Measurements from ENCODE around the gene NDUFA8.

Gene NDUFA8

DNA sequence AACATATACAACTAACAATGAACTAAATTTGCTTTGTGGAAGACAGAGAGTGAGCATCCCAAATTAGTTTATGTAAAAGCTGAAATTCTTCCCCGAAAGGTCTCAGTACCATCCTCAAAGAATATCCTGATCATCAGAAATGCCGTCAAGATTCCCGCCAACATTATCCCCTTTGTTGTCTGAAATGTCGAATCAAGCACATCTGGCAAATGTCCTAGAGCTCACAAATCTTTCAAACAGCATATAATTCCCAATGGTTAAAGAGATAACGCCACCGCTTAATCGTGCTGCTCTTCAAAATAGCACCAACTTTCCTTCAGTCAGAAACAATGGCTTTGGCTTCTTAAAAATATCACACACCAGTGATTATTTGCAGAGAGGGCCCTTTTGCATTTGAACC lies 23.9 kb upstream of the NDUFA8 start:
- DNase-seq: no peak

GRCh38 chr9:122180633-122181032 lies 21.1 kb upstream of the NDUFA8 start:
- DNase-seq: no peak

DNA sequence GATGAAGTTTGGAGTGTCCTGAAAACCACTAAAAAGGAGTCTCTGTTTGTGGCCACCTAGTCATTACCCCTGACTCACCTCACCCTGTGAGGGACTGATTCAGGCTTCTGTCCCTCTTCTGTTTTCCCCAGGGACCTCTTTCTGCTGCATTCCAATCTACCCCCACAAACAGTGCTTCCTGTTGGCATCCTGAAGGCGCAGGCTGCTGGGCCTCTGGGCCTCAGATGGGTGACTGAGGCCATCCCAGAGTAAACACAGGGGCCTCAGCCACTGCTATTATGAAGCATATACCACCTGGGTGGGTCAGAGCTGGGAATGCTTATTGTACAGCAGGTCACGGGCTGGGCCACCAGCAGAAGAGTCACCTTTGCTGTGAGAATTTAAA lies 20.1 kb upstream of the NDUFA8 start:
- no peak for DNase-seq

DNA sequence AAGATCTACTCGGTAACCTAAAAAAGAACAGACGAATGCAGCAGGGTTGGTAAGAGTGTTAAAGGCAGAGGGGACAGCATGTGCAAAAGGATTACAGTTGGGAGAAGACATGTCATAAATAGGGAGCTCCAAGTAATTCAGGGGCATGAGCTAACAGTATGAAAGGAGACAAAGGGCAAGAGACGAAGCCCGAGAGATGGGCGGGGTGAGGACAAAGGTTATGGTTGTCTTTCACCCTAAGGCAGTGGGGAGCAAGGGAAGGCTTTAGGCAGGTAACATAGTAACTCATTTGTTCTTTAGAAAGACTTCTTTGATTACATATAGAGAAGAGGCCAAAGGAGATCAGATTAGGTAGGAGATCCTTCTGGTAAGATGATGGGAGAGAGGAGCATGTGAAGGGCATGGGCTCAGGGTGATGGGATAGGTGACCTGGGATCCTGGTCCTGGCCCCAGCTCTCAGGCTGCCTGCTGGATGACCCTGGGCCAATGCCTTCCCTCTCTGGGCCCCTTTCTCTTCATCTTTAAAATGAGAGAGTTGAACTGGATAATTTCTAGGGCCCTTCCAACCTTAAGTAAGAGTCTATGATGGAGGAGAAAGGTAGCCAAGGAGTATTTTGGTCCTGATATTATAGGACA lies 19.6 kb upstream of the NDUFA8 start:
- no peak for DNase-seq

- no peak for DNase-seq
Measured at GRCh38 chr9:122176916-122177315, 17.3 kb upstream of the NDUFA8 start.

- no peak for DNase-seq
Measured at GRCh38 chr9:122173670-122174069, 14.1 kb upstream of the NDUFA8 start.

DNA sequence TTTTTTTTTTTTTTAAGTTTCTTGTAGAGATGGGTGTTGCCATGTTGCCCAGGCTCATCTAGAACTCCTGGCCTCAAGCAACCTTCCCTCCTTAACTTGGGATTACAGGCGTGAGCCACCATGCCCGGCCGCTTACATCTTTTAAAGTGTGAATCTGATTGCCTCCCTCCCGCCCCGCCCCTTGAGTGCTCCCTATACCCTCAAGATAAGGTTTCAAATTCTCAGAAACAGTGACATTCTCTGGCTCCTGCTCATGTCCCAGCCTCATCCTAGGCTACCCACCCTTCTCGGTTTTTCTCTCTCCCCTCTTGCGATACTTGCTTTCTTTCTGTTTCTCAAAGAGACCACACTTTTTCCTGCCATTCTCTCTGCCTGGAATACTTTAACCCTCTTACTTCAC lies 12.6 kb upstream of the NDUFA8 start:
- DNase-seq: no peak

DNA sequence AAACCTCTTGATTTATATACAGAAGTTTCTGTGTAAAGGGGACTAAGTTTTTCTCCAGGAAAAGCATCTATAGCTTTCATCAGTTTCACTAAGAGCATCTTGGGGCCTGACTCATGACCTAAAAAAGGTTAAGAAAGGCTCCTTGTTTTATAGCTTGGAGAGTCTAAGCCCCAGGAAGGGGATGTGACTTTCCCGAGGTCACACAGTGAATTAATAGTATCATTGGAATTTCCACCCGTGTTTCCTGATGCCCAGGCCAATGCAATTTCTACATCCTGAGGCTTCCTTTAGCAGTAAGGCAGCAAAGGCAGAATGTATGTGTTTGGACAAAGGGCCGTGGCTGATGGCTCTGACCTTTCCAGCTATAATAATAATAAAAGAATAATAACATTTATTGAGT lies 8.8 kb upstream of the NDUFA8 start:
- DNase-seq: no peak

DNA sequence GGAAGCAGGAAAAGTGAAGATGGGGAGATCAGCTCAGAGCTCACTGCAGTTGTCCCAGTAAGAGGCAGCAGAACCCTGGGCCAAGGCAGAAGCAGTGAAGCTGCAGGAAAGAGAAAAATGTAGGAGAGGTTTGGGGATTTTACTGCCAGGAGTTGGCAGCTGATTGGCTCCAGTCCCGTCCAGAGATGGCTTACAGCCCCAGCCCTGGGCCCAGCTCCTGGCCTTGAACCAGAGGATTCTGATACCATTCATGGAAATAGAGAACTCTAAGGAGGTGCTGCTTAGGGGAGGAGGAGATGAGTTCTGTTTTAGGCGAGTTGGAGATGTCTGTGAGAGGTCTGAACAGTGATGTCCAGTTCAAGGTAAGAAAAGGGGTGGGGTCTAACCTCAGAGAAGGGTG lies 4.7 kb upstream of the NDUFA8 start:
- no peak for DNase-seq

GRCh38 chr9:122162415-122162814 lies 2.8 kb upstream of the NDUFA8 start:
- no peak for DNase-seq

DNA sequence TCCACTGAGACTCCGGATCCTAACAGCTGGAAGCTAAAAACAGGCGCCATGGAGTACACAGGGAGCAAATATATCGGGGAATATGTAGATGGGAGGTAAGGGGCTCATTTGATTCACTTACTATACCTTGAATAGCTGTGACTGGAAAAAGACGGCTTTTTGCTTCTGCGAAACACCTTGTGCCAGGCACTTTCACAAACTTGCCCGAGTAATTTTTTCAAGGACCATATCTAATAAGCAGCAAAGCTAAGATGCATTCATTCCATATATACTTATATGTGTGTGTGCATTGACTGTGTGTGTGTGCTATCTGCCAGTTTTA lies 307 bp upstream of the NDUFA8 start:
- DNase-seq: no peak

GRCh38 chr9:122158202-122158601 lies 1.4 kb downstream of the NDUFA8 start:
- DNase-seq: peak; percentile 14

DNA sequence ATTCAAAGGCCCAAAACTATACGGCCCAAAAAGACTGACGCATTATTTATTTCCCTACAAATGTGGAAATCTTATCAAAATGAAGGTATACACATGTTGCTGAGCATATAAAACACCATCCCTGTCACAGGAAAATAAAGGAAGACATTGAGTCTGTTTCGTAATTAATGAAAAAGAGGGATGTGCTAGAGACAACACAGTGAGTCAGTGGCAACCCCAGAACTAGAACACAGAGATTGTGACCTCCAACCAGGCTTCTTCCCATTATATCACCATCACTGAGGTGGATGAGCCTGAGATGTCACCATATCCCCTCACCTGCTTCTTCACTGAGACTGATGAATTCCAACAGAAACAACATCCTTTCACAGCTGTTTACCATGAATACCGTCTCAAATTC lies 3.8 kb downstream of the NDUFA8 start:
- no peak for DNase-seq

DNA sequence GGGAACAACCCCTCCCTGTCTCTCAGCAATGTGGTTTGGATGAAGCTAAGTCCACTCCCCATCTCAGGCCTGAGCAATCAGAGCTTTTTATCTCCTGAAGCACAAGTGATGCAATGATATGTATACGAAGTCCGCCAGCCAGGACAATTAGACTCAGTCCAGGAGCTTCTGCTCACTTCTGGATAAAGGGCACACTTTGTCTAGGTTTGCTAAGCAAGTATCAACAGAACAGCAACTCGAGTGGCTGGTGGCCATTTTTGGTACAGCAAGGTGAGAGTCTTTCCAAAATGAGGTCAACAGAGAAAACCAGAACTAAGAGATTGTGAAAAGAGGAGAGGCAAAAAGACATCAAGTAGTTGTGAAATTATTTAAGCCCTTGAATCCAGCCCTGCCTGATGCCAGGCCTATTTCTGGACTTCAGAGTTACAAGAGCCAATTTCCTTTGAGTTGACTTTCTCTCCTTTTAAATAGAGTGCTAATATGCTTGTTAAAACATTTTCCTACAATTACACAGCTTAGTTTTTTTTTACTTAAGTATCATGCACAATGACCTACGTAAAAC lies 8.2 kb downstream of the NDUFA8 start:
- no peak for DNase-seq

- DNase-seq: no peak
Measured at GRCh38 chr9:122145592-122145863, 14.1 kb downstream of the NDUFA8 start.

- no peak for DNase-seq
Measured at GRCh38 chr9:122144836-122145591, 14.6 kb downstream of the NDUFA8 start.

DNA sequence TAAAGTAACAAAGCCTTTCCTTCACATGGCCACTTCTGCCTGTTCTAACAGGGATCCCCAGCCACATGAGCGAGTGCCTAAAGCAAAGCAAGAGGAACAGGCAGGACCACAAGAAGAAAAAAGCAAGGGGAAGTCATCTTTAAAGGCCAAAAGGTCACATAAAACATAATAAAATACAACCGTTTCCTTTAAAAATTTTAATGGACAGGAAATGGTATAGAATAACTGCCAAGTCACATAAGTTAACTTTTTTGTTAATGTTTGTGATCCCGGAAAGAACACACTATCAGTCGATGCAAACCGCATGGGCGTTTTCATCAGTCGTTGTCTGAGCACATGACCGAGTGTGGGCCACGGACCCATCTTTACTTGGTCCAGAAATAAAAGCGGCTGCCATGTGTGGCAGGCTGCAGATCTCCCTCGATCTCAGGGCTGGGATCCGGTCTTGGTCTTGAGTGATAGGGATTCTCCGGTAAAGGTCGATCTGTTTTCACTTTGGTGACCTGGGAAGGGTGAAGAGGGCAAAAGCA lies 15.6 kb downstream of the NDUFA8 start:
- DNase-seq: no peak

DNA sequence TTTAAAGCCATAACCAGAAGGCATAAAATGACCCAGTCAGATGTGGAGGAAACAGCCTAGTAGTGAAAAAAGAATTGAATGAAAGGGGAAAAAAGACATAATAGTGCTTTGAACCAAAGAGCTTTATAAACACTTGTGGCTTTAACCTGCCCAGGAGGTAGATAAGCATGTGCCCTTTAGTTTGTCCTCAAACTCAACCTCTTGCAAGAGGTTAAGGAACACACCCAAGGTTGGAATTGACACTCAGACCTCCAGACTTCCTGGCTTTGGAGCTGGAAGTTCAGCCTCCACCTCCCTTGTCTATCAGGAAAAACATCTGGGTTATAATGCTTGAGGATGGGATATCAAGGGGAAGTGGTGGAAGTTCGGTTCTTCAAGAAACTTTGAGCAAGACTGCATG lies 16.3 kb downstream of the NDUFA8 start:
- no peak for DNase-seq

DNA sequence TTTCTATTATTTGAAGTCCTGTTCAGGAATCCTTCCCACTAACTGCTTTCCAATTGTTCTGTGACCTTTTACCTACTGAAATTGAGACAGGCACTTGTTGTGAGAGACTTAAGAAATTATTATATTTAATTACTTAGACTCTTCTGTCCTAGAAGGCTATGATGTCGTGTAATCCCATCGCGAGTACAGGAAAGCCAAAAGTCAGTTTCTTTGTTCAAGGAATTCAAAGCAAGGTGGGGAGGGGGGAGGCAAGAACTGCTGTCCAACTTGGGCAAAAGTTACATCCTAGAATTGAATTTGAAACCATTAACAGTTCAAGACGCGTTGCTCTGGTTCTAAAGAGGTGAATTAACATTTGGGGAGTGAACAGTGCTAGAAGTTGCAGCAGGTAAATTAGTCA lies 17.9 kb downstream of the NDUFA8 start:
- no peak for DNase-seq

DNA sequence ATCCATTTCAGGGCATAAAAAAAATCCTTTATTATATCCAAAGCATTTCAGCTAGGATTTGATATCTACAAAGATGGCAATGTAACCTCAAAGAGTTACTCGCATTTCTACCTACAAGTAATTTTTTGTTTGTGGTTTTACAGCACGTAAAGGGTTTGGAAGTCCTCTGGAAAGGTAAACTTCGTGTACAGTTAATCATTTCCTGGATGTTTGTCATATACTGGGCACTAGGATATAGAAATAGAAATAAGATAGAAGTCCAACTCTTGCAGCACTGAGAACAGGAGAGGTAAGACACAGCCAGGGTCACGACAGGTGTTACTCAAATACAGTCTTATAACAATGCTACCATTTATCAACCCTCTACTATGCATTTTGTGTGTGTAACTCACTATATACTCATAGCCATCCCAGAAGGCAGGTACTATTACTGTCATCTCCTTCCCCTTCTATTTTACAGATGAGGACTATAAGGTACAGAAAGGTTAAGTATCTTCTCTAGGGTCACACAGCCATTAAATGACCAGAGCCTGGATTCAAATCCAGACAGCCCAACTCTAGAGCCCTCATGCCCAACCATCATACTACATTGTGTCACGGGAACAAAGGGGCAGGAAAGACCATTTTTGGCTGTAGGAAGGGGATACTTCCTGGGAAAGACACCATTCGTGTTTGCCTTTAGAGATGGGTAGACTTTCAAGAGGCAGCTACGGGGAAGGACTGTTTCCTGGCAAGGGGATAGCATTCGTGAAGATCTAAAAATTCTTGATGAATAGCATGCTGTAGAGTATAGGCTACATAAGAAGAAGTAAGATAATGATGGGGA lies 19.0 kb downstream of the NDUFA8 start:
- DNase-seq: no peak

- DNase-seq: no peak
Measured at GRCh38 chr9:122138560-122139268, 20.9 kb downstream of the NDUFA8 start.

DNA sequence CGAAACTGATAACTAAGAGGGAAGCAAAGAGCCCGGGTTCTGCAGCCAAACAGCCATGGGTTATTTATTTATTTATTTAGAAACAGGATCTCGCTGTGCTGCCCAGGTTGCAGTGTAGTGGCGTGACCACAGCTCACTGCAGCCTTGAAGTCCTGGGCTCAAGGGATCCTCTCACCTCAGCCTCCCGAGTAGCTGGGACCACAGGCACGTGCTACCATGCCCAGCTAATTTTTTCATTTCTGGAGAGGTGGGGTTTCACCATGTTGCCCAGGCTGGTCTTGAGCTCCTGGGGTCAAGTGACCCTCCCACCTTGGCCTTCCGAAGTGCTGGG lies 24.1 kb downstream of the NDUFA8 start:
- DNase-seq: no peak

GRCh38 chr9:122134822-122135528 lies 24.6 kb downstream of the NDUFA8 start:
- no peak for DNase-seq
